HepG2 (cell line): ENCODE data around the gene RPS8. TPM values are rescaled to one million over a fixed set of nuclear protein-coding genes. Genes with fewer than 3 reads are reported as not detected.

Source experiments
- KDM5B ChIP-seq: sonication (generic); formaldehyde crosslinking; IDR thresholded peaks from 2 replicates; pipeline ENCODE4 v1.4.0; 2020; ENCODE audit warnings: missing genetic modification reagents, mild to moderate bottlenecking, borderline replicate concordance
- KLF13 ChIP-seq: sonication (generic); formaldehyde crosslinking; IDR thresholded peaks from 2 replicates; pipeline ENCODE4 v1.4.0; 2020; ENCODE audit warnings: mild to moderate bottlenecking, missing genetic modification reagents
- LCORL ChIP-seq, 2 experiments: fragments of 450-650 bp in 1 of 2; sonication (generic) in 1 of 2; formaldehyde crosslinking in 1 of 2; IDR thresholded peaks; 2 replicates each; pipeline versions ENCODE4 v1.5.0 to v1.6.1; 2017 to 2020; ENCODE audit warnings: antibody characterized with exemption in 1 of 2, missing genetic modification reagents in 1 of 2
- MTF2 ChIP-seq: sonication (generic); formaldehyde crosslinking; IDR thresholded peaks from 2 replicates; pipeline ENCODE4 v1.5.0; 2020; ENCODE audit warnings: missing genetic modification reagents, borderline replicate concordance
- NFIB ChIP-seq: sonication (generic); formaldehyde crosslinking; IDR thresholded peaks from 2 replicates; pipeline ENCODE4 v1.9.0; 2021; ENCODE audit warnings: missing genetic modification reagents, mild to moderate bottlenecking, borderline replicate concordance
- PRDM4 ChIP-seq: sonication (generic); formaldehyde crosslinking; IDR thresholded peaks from 2 replicates; pipeline ENCODE4 v1.9.0; 2021; ENCODE audit warnings: missing genetic modification reagents, borderline replicate concordance
- SNAPC2 ChIP-seq: sonication (generic); formaldehyde crosslinking; IDR thresholded peaks from 2 replicates; pipeline ENCODE4 v1.8.1; 2022; ENCODE audit warnings: mild to moderate bottlenecking, missing genetic modification reagents
- TBX2 ChIP-seq: sonication (generic); formaldehyde crosslinking; IDR thresholded peaks from 2 replicates; pipeline ENCODE4 v1.5.0; 2020; ENCODE audit warnings: missing genetic modification reagents, mild to moderate bottlenecking, borderline replicate concordance
- THAP9 ChIP-seq: sonication (generic); formaldehyde crosslinking; IDR thresholded peaks from 2 replicates; pipeline ENCODE4; 2020; ENCODE audit warnings: missing genetic modification reagents, mild to moderate bottlenecking, borderline replicate concordance
- TOE1 ChIP-seq: sonication (generic); formaldehyde crosslinking; IDR thresholded peaks from 2 replicates; pipeline ENCODE4 v1.4.0; 2020; ENCODE audit warnings: mild to moderate bottlenecking, missing genetic modification reagents
- ZBTB38 ChIP-seq: sonication (generic); formaldehyde crosslinking; IDR thresholded peaks from 2 replicates; pipeline ENCODE4 v1.5.1; 2020; ENCODE audit warnings: mild to moderate bottlenecking, missing genetic modification reagents
- ZNF367 ChIP-seq: sonication (generic); formaldehyde crosslinking; IDR thresholded peaks from 2 replicates; pipeline ENCODE4 v1.4.0; 2020; ENCODE audit warnings: missing genetic modification reagents, borderline replicate concordance
- ZNF44 ChIP-seq: sonication (generic); formaldehyde crosslinking; IDR thresholded peaks from 2 replicates; pipeline ENCODE4 v1.5.1; 2020; ENCODE audit warnings: mild to moderate bottlenecking, missing genetic modification reagents
- ZNF468 ChIP-seq: sonication (generic); formaldehyde crosslinking; IDR thresholded peaks from 2 replicates; pipeline ENCODE4 v1.8.0; 2022; ENCODE audit warnings: mild to moderate bottlenecking, moderate library complexity, missing genetic modification reagents
- ZNF563 ChIP-seq: sonication (generic); formaldehyde crosslinking; IDR thresholded peaks from 2 replicates; pipeline ENCODE4 v1.8.0; 2022; ENCODE audit warnings: mild to moderate bottlenecking, moderate library complexity, missing genetic modification reagents
- ZNF761 ChIP-seq: sonication (generic); formaldehyde crosslinking; conservative IDR thresholded peaks from 2 replicates; pipeline ENCODE4 v1.4.0; 2020; ENCODE audit warnings: mild to moderate bottlenecking, missing genetic modification reagents
- ZNF780A ChIP-seq: sonication (generic); formaldehyde crosslinking; IDR thresholded peaks from 2 replicates; pipeline ENCODE4 v1.8.0; 2022; ENCODE audit warnings: mild to moderate bottlenecking, missing genetic modification reagents, moderate library complexity
- ZNF782 ChIP-seq: sonication (generic); formaldehyde crosslinking; IDR thresholded peaks from 2 replicates; pipeline ENCODE4 v1.4.0; 2020; ENCODE audit warnings: missing genetic modification reagents, mild to moderate bottlenecking, borderline replicate concordance
- polyA plus RNA-seq, 8 experiments: library from polyadenylated mRNA; depleted of rRNA in 3 of 8; stranded (reverse) in 7 of 8; unstranded in 1 of 8; fragments of >200 nt; fragmentation: Illumina TruSeq in 4 of 8; extraction: Trizol in 4 of 8; gene quantifications; 2 replicates each; pipeline versions ENCODE4 v1.2.1 to v1.2.3, GENCODE V29; 2011 to 2016; ENCODE audit warnings: low read depth in 4 of 8, missing spikeins in 1 of 8, mixed read lengths in 1 of 8; ENCODE audit not compliant: insufficient read depth in 1 of 8
- total RNA-seq, 5 experiments: library from RNA; depleted of rRNA; stranded (reverse); fragments of >200 nt; fragmentation: Illumina TruSeq; extraction: Trizol; gene quantifications; 2 replicates each; pipeline ENCODE4 v1.2.3, GENCODE V29; 2016; ENCODE audit warnings: low read depth in 1 of 5
- TF ChIP-seq, protein P1 (sequence below): sonication (generic); formaldehyde crosslinking; IDR thresholded peaks from 2 replicates; pipeline ENCODE4 v1.5.0; 2020; ENCODE audit warnings: missing genetic modification reagents, mild to moderate bottlenecking, borderline replicate concordance
- TF ChIP-seq, protein P2 (sequence below): conservative IDR thresholded peaks from 2 replicates; pipeline ENCODE4 v1.6.1; 2018; ENCODE audit warnings: missing genetic modification reagents

The RPS8 gene
- total and polyA plus RNA-seq, 2 of the 13 experiments (the other 11 are each of a cell fraction or from before 2014, with no cell fraction given): 2,628 to 2,822 TPM

- TF ChIP-seq PRDM4 (CRISPR knock-in tag) (no peak), KDM5B (CRISPR knock-in tag) (peak; percentile 45; the same call in 1 of the 2 replicates), ZBTB38 (CRISPR knock-in tag) (no peak), ZNF780A (CRISPR knock-in tag) (peak; percentile 60; the same call in 1 of the 2 replicates), ZNF367 (CRISPR knock-in tag) (no peak), TOE1 (peak; percentile 98), SNAPC2 (CRISPR knock-in tag) (peak; percentile 100), ZNF761 (no peak), ZNF782 (CRISPR knock-in tag) (no peak), KLF13 (CRISPR knock-in tag) (no peak; the same call in 1 of the 2 replicates), ZNF468 (CRISPR knock-in tag) (no peak), LCORL (IDR thresholded peaks at IDR 0.05) (no peak), LCORL (CRISPR knock-in tag; IDR thresholded peaks at IDR 0.05) (0 out of 2 replicates have a peak, but pooled peaks have one; percentile 7), THAP9 (CRISPR knock-in tag) (peak; percentile 69; the same call in 1 of the 2 replicates), NFIB (no peak), ZNF563 (CRISPR knock-in tag) (no peak), ZNF44 (CRISPR knock-in tag) (no peak), TBX2 (CRISPR knock-in tag) (peak; percentile 26), MTF2 (0 out of 2 replicates have a peak, but pooled peaks have one; percentile 26)
- TF ChIP-seq, protein P1, sequence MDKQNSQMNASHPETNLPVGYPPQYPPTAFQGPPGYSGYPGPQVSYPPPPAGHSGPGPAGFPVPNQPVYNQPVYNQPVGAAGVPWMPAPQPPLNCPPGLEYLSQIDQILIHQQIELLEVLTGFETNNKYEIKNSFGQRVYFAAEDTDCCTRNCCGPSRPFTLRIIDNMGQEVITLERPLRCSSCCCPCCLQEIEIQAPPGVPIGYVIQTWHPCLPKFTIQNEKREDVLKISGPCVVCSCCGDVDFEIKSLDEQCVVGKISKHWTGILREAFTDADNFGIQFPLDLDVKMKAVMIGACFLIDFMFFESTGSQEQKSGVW (CRISPR knock-in tag): no peak; the same call in 1 of the 2 replicates
- TF ChIP-seq, protein P2, sequence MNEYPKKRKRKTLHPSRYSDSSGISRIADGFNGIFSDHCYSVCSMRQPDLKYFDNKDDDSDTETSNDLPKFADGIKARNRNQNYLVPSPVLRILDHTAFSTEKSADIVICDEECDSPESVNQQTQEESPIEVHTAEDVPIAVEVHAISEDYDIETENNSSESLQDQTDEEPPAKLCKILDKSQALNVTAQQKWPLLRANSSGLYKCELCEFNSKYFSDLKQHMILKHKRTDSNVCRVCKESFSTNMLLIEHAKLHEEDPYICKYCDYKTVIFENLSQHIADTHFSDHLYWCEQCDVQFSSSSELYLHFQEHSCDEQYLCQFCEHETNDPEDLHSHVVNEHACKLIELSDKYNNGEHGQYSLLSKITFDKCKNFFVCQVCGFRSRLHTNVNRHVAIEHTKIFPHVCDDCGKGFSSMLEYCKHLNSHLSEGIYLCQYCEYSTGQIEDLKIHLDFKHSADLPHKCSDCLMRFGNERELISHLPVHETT (CRISPR knock-in tag): no peak
These were observed 44.4 kb downstream of the RPS8 start (continued) for GRCh38 chr1:44819608-44820327.
